GM19467 (cell line): ENCODE data around the gene MYO16.

Source experiments
- ATAC-seq: cut with Tn5 transposase; IDR thresholded peaks from one replicate; pipeline ENCODE4 v1.9.1; 2021; ENCODE audit warnings: mild to moderate bottlenecking, moderate library complexity; ENCODE audit not compliant: unreplicated experiment

Gene MYO16

GRCh38 chr13:109166804-109167203 is 537.4 kb downstream of the MYO16 start:
- ATAC-seq: no peak

- ATAC-seq: no peak
Measured at GRCh38 chr13:109172136-109172535, 542.7 kb downstream of the MYO16 start.

DNA sequence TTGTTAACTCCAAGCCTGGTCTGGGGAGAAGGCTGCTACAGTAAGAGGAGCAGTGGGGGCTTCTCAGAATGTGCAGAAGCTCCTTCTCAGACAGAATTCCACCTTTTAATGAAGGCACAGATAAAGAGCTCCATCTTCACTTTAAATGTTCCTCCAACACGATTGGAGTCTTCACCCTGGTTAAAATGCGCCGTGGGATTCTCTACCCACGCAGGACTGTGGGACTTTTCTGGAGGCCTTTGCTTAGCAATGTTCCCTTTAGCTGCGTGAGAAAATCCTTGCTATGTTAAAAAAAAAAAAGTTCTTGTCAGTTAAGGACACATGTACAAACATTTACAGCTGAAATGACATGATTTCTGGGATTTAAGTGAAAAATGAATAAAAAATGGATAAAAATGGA is 546.3 kb downstream of the MYO16 start:
- ATAC-seq: no peak

DNA sequence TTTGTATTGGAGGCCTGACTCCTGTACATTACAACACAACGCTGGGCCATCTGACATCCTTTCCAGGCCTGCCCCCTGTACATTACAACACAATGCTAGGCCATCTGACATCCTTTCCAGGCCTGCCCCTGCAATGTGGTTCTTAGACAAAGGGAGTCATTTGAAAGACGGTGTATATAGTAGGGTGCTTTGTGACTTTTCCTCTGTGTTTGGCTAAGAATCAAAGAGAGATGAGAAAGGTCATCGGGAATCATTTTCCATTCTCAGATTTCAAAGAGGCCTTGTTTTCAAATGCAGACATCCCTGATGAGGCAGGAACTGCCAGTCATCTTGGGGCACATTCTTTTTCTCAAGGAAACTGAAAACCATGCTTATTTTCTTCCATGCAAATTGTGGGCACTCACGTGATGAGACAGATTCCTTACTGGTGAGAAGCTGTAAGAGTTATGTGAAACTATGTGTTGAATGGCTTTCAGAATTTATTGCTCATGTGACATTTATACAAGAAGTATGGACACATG is 551.6 kb downstream of the MYO16 start:
- no peak for ATAC-seq

DNA sequence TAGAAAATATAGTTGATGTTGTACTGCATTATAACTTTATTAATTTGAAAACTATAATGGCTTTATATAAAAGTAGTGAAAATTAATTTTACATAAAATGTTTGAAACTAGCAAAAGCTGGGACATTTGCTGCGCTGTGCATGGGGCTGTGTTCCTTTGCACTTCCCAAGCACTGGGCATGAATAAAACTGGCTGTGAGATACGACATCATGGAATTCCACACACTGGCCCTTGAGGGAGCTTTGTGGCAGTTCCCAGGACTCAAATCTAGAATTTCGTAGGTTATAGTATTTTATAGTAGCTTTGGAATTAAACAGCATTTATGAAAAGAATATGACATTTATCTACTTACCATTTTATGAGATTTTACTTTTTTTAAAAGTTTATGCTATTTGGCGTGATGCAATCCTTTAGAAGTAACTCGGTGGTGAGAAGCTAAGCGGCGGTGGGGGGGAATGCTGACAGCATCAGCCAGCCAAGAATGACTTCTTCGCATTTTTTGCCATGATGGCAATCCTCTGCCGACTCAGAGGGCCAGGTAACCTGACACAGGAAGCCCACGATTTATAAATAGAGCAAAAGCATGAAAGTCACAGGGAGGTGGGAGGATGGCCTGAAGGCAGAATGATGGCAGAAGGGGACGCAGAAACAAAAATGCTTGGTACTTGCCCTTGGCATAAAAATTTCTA is 553.5 kb downstream of the MYO16 start:
- no peak for ATAC-seq

GRCh38 chr13:109191413-109191812 is 562.0 kb downstream of the MYO16 start:
- no peak for ATAC-seq

- ATAC-seq: no peak
Measured at GRCh38 chr13:109192306-109192705, 562.9 kb downstream of the MYO16 start.

GRCh38 chr13:109196948-109197347 is 567.5 kb downstream of the MYO16 start:
- no peak for ATAC-seq

DNA sequence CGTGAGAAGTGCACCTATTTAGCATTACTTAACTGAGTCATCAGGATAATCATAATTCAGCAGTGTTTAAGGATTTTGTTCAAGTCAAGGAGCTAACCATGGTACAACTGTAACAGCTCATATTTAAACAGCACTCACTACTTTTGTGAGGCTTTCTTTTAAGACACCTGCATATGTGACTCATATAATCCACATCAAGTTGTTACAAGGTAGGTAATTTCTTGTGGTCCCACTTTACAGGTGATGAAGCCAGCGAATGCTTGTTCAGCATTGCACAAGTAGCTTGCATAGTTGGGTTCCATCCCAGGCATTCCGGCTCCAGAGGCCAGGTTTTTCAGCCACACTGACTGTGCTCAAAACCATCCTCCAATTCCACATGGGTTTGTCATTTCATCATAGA is 569.2 kb downstream of the MYO16 start:
- no peak for ATAC-seq

DNA sequence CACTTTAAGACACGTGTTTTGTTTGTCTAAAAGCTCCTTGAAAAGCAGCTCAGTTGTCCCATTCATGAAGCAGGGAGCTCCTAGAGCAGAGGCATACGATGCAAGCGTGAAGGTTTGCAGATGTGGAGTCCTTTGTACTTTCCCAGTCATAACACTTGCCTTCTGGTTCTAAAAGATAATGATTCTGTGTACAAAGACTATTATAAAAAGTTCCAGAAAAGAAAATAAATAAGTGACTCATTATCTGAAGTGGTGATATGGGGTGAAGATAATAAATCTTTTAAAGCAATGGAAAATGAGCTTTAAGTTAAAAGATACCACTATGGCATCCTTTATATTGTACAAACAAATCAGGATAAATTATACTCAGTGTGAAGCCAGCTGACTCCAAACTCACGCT is 569.9 kb downstream of the MYO16 start:
- no peak for ATAC-seq

DNA sequence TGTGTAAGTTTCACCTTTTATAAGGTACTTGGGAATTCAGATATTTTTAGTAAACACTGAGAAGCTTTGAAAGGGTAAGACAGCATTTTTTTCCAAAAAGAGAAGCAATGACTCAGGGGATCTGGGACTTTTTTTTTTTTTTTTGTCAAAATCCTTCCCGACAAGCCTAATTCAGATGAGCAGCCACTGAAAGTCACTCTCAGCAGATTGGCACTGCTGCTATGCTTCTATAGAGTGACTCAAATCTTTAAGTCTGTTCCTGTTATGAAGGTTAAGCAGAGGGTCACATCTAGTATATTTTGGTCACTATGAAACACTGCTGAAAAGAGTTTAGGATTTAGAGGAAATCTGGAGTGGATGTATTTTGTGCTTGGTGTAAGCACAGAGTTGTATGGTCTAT is 571.1 kb downstream of the MYO16 start:
- ATAC-seq: no peak

DNA sequence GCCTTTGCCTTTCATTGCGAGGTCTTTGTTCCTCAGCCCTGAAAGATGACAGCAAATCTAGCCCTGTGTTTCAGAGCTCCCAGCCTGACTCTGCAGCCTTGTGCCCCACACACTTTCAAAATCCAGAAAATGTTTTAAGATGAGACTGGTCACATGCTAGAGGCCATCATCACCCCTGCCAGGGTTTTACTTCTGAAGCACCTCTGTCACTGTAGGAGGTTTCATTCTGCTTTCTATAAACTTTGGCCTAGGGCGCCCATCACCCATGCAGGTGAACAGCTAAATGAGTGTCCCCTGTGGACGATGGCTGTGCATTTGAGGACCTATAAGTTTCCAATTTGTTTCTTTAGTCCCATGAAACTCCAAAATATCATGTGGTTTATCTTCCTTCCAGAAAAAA is 574.2 kb downstream of the MYO16 start:
- no peak for ATAC-seq

DNA sequence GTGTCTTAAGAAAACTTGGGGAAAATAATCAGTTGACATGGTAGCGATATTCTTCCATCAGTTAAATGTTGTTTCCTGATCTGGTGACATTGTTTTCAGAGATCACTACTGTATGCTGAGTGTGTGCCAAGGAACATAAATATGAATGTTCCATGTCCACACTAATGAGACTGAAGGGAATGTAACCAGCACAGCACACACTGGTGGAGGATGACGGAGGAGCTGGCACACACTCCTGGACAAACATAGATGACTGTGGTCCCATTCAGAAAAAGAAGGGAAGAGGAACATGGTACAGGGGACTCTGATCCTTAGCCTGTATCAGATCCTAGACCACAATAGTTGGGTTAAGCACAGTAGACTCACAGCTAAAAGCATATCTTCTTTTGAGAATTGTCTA is 574.8 kb downstream of the MYO16 start:
- ATAC-seq: no peak

DNA sequence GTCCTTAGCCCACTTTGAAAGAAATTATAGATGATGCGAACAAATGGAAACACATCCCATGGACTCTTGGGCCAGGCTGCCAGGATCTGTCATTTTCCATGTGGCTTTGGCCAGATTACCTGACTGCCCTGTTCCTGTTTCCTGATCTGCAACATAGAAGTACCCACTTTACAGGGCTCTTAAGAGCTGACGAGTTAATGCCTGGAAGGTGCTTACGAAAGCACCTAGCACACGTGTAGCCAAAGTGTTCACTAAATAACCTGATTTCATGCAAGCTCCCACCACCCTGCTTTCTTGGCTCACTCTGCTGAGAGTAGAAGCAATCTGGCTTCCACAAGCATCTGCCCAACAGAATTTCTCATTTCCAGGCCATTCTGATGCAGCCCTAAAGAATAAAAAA is 575.2 kb downstream of the MYO16 start:
- no peak for ATAC-seq

DNA sequence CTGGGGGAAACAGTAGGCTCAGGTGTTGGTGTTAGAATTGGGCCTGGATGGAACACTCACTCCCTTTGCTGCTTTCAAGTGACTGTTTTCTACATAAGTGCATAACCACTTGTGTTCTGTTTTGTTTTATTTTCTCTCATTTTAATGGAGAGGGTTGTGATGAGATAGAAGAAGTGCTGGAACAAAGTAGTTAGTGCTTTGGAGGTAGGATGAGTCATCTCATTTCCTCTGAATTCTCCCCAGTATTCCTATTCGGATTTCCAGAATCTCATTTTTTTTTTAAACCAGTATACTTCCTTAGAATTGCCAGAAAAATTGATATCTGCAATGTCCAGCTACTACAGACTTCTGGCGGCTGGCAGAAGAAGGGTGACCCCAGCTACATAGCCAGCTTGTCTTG is 575.9 kb downstream of the MYO16 start:
- no peak for ATAC-seq

GRCh38 chr13:109206616-109207015 is 577.2 kb downstream of the MYO16 start:
- ATAC-seq: no peak

DNA sequence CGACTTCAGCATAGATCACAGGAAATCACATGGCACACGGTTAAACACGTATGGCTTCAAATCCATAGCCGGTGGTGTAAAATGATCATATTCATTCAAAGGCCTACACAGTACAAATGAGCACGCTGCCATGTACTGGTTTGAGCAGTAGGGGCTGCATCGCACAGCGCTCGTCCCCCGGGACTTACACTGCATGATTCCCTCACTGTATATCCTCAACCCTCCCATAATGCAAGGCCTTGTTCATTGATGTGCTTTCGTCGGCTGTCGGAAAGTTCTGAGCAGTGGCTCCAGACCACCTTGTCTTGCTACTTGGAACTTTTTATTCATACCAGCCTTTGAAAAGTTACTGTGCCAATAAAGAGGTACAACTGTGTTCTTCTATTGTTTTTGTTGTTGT is 578.2 kb downstream of the MYO16 start:
- ATAC-seq: no peak

GRCh38 chr13:109208522-109208921 is 579.1 kb downstream of the MYO16 start:
- no peak for ATAC-seq

DNA sequence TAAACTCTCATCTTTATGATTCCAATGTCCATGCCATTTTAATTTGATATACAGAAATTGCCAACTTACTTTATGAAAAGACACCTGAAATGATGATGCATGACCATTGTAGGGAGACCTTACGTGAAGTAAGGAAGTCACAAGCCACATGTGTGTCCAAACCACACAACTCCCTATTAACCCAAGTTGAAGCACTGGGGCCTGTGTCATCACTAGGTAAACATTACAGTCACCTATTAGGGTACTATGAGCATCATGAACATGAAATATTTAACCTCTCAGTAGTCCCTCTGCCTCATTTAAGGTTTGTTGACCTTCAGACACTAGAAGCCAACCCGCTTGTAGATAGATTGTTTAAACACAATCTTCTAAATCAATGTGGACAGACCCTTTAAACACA is 580.1 kb downstream of the MYO16 start:
- no peak for ATAC-seq

- no peak for ATAC-seq
Measured at GRCh38 chr13:109211616-109212015, 582.2 kb downstream of the MYO16 start.

- no peak for ATAC-seq
Measured at GRCh38 chr13:109212650-109213049, 583.2 kb downstream of the MYO16 start.

DNA sequence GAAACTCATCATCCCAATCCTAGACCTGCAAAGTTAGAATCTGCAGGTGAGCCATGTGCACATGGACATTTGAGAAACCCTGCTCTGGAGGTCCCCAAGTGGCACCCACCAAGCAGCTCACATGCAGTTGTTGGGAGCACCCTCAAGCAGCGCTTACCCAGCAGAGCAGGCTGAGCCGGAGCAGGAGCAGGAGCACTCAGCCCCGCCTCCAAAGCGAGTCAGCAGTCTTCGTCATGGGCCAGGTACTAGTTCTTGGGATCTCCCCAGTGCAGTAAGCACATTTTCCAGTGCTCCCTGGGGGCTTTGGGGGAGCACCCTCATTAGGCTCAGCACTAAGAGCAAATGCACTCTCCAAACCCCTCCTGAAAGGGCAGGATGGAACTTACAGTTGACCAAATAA is 584.3 kb downstream of the MYO16 start:
- ATAC-seq: no peak

GRCh38 chr13:109214393-109214792 is 585.0 kb downstream of the MYO16 start:
- no peak for ATAC-seq
